IMR-90 (cell line): ENCODE results near the gene RASGEF1C. TPM values are rescaled to one million over a fixed set of nuclear protein-coding genes. Genes with fewer than 3 reads are reported as not detected.

Experiments used
- ATAC-seq: fragments of 200-7000 bp; cut with Tn5 transposase; 2 replicates; pipeline ENCODE4 v1.9.1; 2020; ENCODE audit warnings: low read depth, mild to moderate bottlenecking, moderate library complexity
- BruUV-seq: library from RNA; stranded (reverse); fragments of 400-500 nt; replicated peaks from 2 replicates; lab custom pipeline; 2021; lab: Mats Ljungman, UMichigan
- CTCF ChIA-PET: fragments of 300-600 bp; formaldehyde crosslinking; extraction: SDS; loops from one replicate; lab custom pipeline; 2021; ENCODE audit warnings: antibody characterized with exemption; lab: Yijun Ruan, JAX
- POLR2A ChIA-PET: fragments of 300-600 bp; sonication (Branson Sonifier 250); formaldehyde crosslinking; loops from one replicate; lab custom pipeline; 2022; ENCODE audit warnings: antibody characterized with exemption; ENCODE audit not compliant: unreplicated experiment; lab: Charles Lee
- DNase-seq: peaks from one replicate; pipeline ENCODE4 v3.0.0; 2013
- H2AFZ ChIP-seq: replicated peaks from 2 replicates; pipeline ENCODE3; 2013; ENCODE audit warnings: low read length, mild to moderate bottlenecking; ENCODE audit not compliant: poor library complexity
- H2AK5ac ChIP-seq: 2 replicates; pipeline ENCODE4 v1.6.1; 2013; ENCODE audit warnings: low read depth, low read length, inconsistent platforms
- H2AK9ac ChIP-seq: replicated peaks from 2 replicates; pipeline ENCODE3; 2013; ENCODE audit warnings: mild to moderate bottlenecking, low read depth, low read length, moderate library complexity; ENCODE audit not compliant: poor library complexity
- H2BK120ac ChIP-seq: 2 replicates; pipeline ENCODE4 v1.6.1; 2013; ENCODE audit warnings: low read depth, low read length, inconsistent platforms
- H2BK15ac ChIP-seq: 3 replicates; pipeline ENCODE4 v1.6.1; 2013; ENCODE audit warnings: low read depth, low read length, inconsistent platforms
- H2BK20ac ChIP-seq: 2 replicates; pipeline ENCODE4 v1.6.1; 2013; ENCODE audit warnings: low read depth, mild to moderate bottlenecking, inconsistent platforms, low read length, moderate library complexity
- H2BK5ac ChIP-seq: 2 replicates; pipeline ENCODE4 v1.6.1; 2013; ENCODE audit warnings: mild to moderate bottlenecking, low read depth, low read length, inconsistent platforms; ENCODE audit not compliant: poor library complexity, severe bottlenecking
- H3K14ac ChIP-seq: replicated peaks from 2 replicates; pipeline ENCODE4 v1.6.1; 2013; ENCODE audit warnings: low read depth, low read length, inconsistent platforms
- H3K18ac ChIP-seq: 2 replicates; pipeline ENCODE4 v1.6.1; 2013; ENCODE audit warnings: low read depth, low read length, control low read depth
- H3K23ac ChIP-seq: 2 replicates; pipeline ENCODE4 v1.6.1; 2013; ENCODE audit warnings: low read depth, low read length, inconsistent platforms
- H3K27ac ChIP-seq: 2 replicates; pipeline ENCODE4 v1.5.1; 2013; ENCODE audit warnings: mild to moderate bottlenecking, control low read depth, low read length; ENCODE audit not compliant: insufficient read depth
- H3K27me3 ChIP-seq: 2 replicates; pipeline ENCODE4 v1.6.1; 2013; ENCODE audit warnings: low read length; ENCODE audit not compliant: control insufficient read depth, insufficient read depth
- H3K36me3 ChIP-seq: 2 replicates; pipeline ENCODE4 v1.6.1; 2013; ENCODE audit warnings: low read length, mixed read lengths; ENCODE audit not compliant: control insufficient read depth, insufficient read depth
- H3K4ac ChIP-seq: 2 replicates; pipeline ENCODE4 v1.6.1; 2013; ENCODE audit warnings: low read depth, low read length, inconsistent platforms
- H3K4me1 ChIP-seq: 2 replicates; pipeline ENCODE4 v1.6.1; 2013; ENCODE audit warnings: low read length, mixed read lengths; ENCODE audit not compliant: control insufficient read depth, insufficient read depth
- H3K4me2 ChIP-seq: 2 replicates; pipeline ENCODE4 v1.6.1; 2013; ENCODE audit warnings: low read depth, mild to moderate bottlenecking, control low read depth, low read length, moderate library complexity
- H3K4me3 ChIP-seq: 2 replicates; pipeline ENCODE4 v1.5.1; 2013; ENCODE audit warnings: low read depth, mild to moderate bottlenecking, control low read depth, low read length, moderate library complexity; ENCODE audit not compliant: insufficient read depth
- H3K56ac ChIP-seq: 2 replicates; pipeline ENCODE4 v1.6.1; 2013; ENCODE audit warnings: low read length, inconsistent platforms; ENCODE audit not compliant: insufficient read depth; ENCODE audit errors: extremely low read depth
- H3K79me1 ChIP-seq, 2 experiments: 2 replicates each; pipeline ENCODE4 v1.6.1; 2013; ENCODE audit warnings: low read length in 2 of 2, inconsistent platforms in 1 of 2, low read depth in 1 of 2
- H3K9ac ChIP-seq: 2 replicates; pipeline ENCODE4 v1.6.1; 2013; ENCODE audit warnings: low read depth, low read length, control low read depth
- H3K9me1 ChIP-seq: 2 replicates; pipeline ENCODE4 v1.6.1; 2013; ENCODE audit warnings: low read length, inconsistent platforms; ENCODE audit not compliant: insufficient read depth
- H3K9me3 ChIP-seq: 2 replicates; pipeline ENCODE4 v1.6.1; 2013; ENCODE audit warnings: low read length; ENCODE audit not compliant: control insufficient read depth, insufficient read depth
- H4K20me1 ChIP-seq: 2 replicates; pipeline ENCODE4 v1.6.1; 2013; ENCODE audit warnings: low read length, inconsistent platforms; ENCODE audit not compliant: insufficient read depth
- H4K5ac ChIP-seq: 2 replicates; pipeline ENCODE4 v1.6.1; 2013; ENCODE audit warnings: mild to moderate bottlenecking, low read depth, low read length, control low read depth
- H4K8ac ChIP-seq, 2 experiments: 2 replicates each; pipeline ENCODE4 v1.6.1; 2013; ENCODE audit warnings: low read depth in 2 of 2, low read length in 2 of 2, control low read depth in 1 of 2, inconsistent platforms in 1 of 2
- H4K91ac ChIP-seq: 2 replicates; pipeline ENCODE4 v1.6.1; 2013; ENCODE audit warnings: low read depth, low read length, inconsistent platforms; ENCODE audit not compliant: insufficient read depth
- BHLHE40 ChIP-seq: fragments of 150-350 bp; IDR thresholded peaks from 2 replicates; pipeline ENCODE4 v1.6.1; 2016; ENCODE audit warnings: mild to moderate bottlenecking, low read depth, low read length
- MAFK ChIP-seq: IDR thresholded peaks from 2 replicates; pipeline ENCODE4 v1.6.1; 2012; ENCODE audit warnings: low read depth, low read length, improper control_type of control experiment
- MXI1 ChIP-seq: IDR thresholded peaks from 2 replicates; pipeline ENCODE4 v1.6.1; 2012; ENCODE audit warnings: low read depth, mild to moderate bottlenecking, low read length, moderate library complexity, borderline replicate concordance
- RFX5 ChIP-seq: IDR thresholded peaks from 2 replicates; pipeline ENCODE4 v1.8.0; 2012; ENCODE audit warnings: low read depth, mild to moderate bottlenecking, low read length, moderate library complexity
- WGBS, 2 experiments: methylation state at CpG; one replicate each; pipeline versions ENCODE4 v1.1.5 to v1.1.7; 2013; ENCODE audit warnings: missing lambda C conversion rate in 2 of 2; ENCODE audit not compliant: insufficient read length in 1 of 2; ENCODE audit errors: extremely low coverage in 2 of 2; 5-methylcytosine and 5-hydroxymethylcytosine counted together
- dilution Hi-C: fragments of 300-500 bp; cut with HindIII; formaldehyde crosslinking; loops from one replicate; pipeline ENCODE4 v1.14.3; 2018; ENCODE audit warnings: low sequenced_read_pairs; ENCODE audit not compliant: unreplicated experiment
- in situ Hi-C: fragments of 300-500 bp; cut with MboI; formaldehyde crosslinking; loops from 3 replicates; pipeline ENCODE4 v1.14.3; 2019; ENCODE audit warnings: low sequenced_read_pairs, inconsistent platforms, mixed read lengths
- intact Hi-C: fragments of 100-400 bp; cut with micrococcal nuclease; formaldehyde crosslinking; loops from 2 replicates; pipeline ENCODE4 v1.10.0; 2022
- polyA plus RNA-seq, 3 experiments: library from polyadenylated mRNA; depleted of rRNA; stranded (reverse); fragments of >200 nt; gene quantifications; 2 replicates each; pipeline ENCODE4 v1.2.3, GENCODE V29; 2012; ENCODE audit warnings: low replicate concordance in 1 of 3
- total RNA-seq: library from RNA; depleted of rRNA; stranded (reverse); fragments of >200 nt; gene quantifications from 2 replicates; pipeline ENCODE4 v1.2.3, GENCODE V29; 2012

RASGEF1C gene
- total and polyA plus RNA-seq, 2 of the 4 experiments (the other 2 are of a cell fraction) = not detected

GRCh38 chr5:180215783-180216630 lies 7.0 kb upstream of the RASGEF1C start:
- TF ChIP-seq RFX5 (no peak), MAFK (no peak), MXI1 (no peak), BHLHE40 (no peak)
- H3K4me3 ChIP-seq = no peak overlapping the region
- no peak overlapping the region for H3K27ac ChIP-seq
- 83% methylated on average over 12 of the region's 34 CpGs; no CpG with 5 or more reads in 1 of the 2 experiments for WGBS, 2 experiments
- H2AFZ ChIP-seq = no peak overlapping the region
- no peaks in the 10 kb centered on the region for H3K4me1 ChIP-seq
- no peaks in the 10 kb centered on the region for H3K36me3 ChIP-seq
- H3K4me2 ChIP-seq = no peak overlapping the region
- BruUV-seq = no TSS peak
- H3K9ac ChIP-seq = no peak overlapping the region
- DNase-seq = no peak
- in situ Hi-C loops = no loop called here
- CTCF ChIA-PET = no interaction called here
- no peak overlapping the region for H3K18ac ChIP-seq
- no peak overlapping the region for H4K8ac ChIP-seq
- no peaks in the 10 kb centered on the region for H3K79me1 ChIP-seq
- no peak overlapping the region for H2BK120ac ChIP-seq
- H2BK20ac ChIP-seq = no peak overlapping the region
- H2AK9ac ChIP-seq = no peak overlapping the region
- intact Hi-C loops = no loop called here
- no peak overlapping the region for H2BK15ac ChIP-seq
- no peak overlapping the region for H2BK5ac ChIP-seq
- H3K14ac ChIP-seq = no peak overlapping the region
- no peak overlapping the region for H3K56ac ChIP-seq
- H3K4ac ChIP-seq = no peak overlapping the region
- H4K91ac ChIP-seq = no peak overlapping the region
- no peak for ATAC-seq
- H4K20me1 ChIP-seq = no peaks in the 10 kb centered on the region
- H3K9me1 ChIP-seq = no peaks in the 10 kb centered on the region; the same call in 1 of the 2 replicates
- POLR2A ChIA-PET = no interaction called here
- H4K5ac ChIP-seq = no peak overlapping the region
- no peak overlapping the region for H3K23ac ChIP-seq
- H3K27me3 ChIP-seq = no peaks in the 10 kb centered on the region; the same call in 1 of the 2 replicates
- dilution Hi-C loops = no loop called here
- H2AK5ac ChIP-seq = no peak overlapping the region
- H3K9me3 ChIP-seq = peaks cover 18% of the 10 kb centered on the region
